H1 (cell line): ENCODE data around the gene SLC2A10. TPM values are rescaled to one million over a fixed set of nuclear protein-coding genes. Genes with fewer than 3 reads are reported as not detected.

Source experiments
- BCL11A ChIP-seq, 2 experiments: IDR thresholded peaks; one replicate each; pipeline ENCODE4 v1.6.1; 2011; ENCODE audit warnings: low read depth in 2 of 2, low read length in 2 of 2, mild to moderate bottlenecking in 2 of 2
- MAFK ChIP-seq: IDR thresholded peaks from 2 replicates; pipeline ENCODE4 v1.6.1; 2012; ENCODE audit warnings: low read depth, mild to moderate bottlenecking, improper control_type of control experiment, low read length
- TEAD4 ChIP-seq: IDR thresholded peaks from 2 replicates; pipeline ENCODE4 v1.6.1; 2012; ENCODE audit warnings: low read depth, low read length, inconsistent platforms, mixed read lengths
- polyA plus RNA-seq, 7 experiments: library from polyadenylated mRNA; depleted of rRNA in 3 of 7; stranded (reverse) in 5 of 7; unstranded in 2 of 7; fragments of >200 nt in 5 of 7; fragments of 200-250 nt in 2 of 7; gene quantifications; 1 replicate in 5 of 7; 2 replicates in 1 of 7; 4 replicates in 1 of 7; pipeline versions ENCODE4 v1.2.1 to v1.2.3, GENCODE V29; 2011 to 2013; ENCODE audit warnings: missing spikeins in 2 of 7, mixed read lengths in 2 of 7
- total RNA-seq: library from RNA; stranded (reverse); fragmentation: NEBNext Ultra II Directional; extraction: Animal tissue kit (Norgen Biotek cat#: 25700); gene quantifications from 2 replicates; pipeline ENCODE4 v1.2.1, GENCODE V29; 2021

Gene SLC2A10
- total and polyA plus RNA-seq, 2 of the 8 experiments (the other 6 are each of a cell fraction or from before 2014, with no cell fraction given): 9.0 to 9.7 TPM

DNA sequence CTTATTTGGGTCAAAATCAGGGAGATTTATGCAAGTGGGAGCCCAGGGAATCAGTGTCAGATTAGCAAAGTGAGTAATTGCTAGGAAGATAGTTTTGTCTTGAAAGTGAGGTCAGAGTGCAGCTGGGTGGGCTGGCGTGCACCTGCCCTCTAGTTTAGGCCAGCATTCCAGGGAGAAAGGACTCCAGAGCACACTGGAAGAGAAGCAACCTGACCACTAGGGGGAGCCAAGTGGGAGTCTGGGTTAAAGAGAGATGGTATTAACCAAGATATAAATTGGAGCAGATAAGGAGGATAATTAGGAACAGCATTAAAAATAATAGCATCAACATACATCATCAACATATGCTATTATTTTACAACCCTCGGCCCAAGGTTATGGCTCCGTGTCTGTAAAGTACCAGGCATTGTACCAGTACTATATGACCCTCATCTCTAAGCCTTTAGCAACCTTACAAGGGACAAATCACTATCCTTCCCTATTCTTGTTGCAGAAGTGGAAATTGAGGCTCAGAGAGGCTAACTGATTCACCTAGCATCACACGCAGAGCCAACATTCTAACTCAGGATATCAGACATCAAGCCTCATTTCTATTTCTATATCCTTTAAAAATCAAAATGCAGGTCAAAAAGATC is 57.8 kb downstream of the SLC2A10 start (continued):
- no peak for TF ChIP-seq BCL11A (IDR thresholded peaks at IDR 0.05; ENCODE audit: low read depth in 2 of 2, low read length in 2 of 2)
- TF ChIP-seq TEAD4: peak; percentile 90
- no peak for TF ChIP-seq MAFK
